LHCN-M2 (cell line): Measurements from ENCODE around the gene FOXP1. TPM values are rescaled to one million over a fixed set of nuclear protein-coding genes. Genes with fewer than 3 reads are reported as not detected.

ENCODE experiments used
- DNase-seq: peaks from one replicate; pipeline ENCODE4 v3.0.0-alpha.2; 2012; ENCODE audit warnings: low read depth
- total RNA-seq: library from RNA; depleted of rRNA; stranded (reverse); fragments of >200 nt; gene quantifications from 2 replicates; pipeline ENCODE4 v1.2.3, GENCODE V29; 2014

Gene FOXP1
- total RNA-seq, 1 experiment from 2014 or later = 18.2 TPM

DNA sequence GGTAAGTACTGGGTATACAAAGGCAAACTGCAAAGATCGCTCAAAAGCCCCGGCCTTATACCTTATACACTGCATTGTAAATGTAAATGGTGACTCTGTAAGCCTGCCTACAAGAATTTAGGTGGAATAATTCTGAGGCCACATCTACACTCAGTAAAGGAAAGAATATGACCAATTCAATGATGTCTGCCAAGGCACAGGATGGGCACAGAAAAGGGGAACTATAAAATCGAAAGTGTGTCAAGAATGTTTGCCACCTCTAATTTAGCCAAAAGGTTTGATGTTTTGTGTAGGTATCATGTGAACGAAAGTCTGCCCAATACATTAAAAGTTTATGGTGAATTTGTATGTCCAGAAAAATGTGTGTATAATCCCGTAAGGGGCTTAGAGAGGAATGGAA lies 96.1 kb downstream of the FOXP1 start:
- DNase-seq = no peak

DNA sequence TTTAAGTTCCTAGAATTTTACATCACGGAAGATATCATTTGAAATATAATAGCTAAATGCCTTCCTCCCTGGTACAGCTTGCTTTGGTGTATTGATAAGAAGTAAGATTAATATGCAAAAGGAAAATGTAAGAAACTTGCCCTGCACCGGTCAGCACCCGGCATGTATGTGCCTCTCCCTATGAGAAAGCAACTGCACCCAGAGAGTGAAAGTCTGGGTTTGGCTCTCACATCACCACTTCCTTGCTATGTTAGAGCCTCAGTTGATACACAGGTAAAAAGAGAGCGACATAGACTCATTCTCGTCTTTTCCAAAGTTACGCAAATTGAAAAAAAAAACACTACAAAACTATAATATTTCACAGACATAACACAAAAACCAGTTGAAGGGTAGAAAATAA lies 96.7 kb downstream of the FOXP1 start:
- no peak for DNase-seq

DNA sequence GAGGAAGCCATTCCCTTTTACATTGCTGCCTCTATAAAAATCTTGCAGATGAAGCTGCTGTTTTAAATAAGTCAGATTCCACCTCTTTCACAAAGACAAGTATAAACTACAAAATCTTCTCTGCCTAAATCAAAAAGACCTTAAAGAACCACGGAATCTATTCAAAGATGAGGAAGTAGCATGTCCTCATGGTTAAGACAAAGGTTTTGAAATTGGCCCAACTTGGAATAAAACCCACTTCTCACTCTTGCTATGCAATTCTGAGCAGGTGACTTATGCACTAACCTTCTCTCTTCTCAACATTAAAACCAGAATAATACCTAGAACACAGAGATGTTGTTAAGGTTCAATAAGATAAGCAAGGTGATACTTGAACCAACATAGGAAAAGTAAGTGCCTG lies 97.6 kb downstream of the FOXP1 start:
- DNase-seq = no peak

DNA sequence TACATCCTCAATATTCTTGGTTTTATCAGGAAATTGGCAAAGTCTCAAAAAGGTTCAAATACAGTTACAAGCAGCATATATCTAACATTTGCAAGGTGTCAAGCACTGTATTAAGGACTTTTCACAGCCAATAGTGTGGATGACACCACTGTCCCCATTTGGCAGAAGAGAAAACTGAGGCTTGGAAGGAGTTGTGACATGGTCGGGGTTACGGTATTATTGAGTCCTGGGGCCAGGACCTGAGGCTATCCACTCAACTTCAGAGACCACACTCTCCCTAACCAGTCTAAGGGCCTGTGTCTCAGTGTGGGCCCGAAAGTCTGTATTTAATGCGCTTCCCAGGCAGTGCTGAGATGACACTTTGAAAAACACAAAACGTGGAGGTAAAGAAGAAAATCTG lies 99.1 kb downstream of the FOXP1 start:
- no peak for DNase-seq

DNA sequence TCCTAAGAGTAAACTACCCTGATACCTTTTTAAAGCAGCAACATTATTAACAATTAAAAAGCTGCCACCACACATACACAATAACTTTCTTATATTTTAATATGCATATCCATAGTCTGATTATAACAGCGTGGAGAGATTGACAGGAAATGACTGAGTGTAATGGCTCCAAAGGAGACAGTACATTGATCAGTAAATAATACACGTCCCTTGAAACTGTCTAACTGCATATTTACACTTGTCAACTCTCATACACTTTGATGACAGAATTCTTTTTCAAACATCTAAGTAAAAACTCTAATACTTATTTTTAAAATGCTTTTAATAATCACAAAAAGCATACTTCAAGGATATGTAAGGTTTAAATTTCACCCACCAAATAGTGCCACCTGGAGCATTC lies 99.5 kb downstream of the FOXP1 start:
- no peak for DNase-seq

DNA sequence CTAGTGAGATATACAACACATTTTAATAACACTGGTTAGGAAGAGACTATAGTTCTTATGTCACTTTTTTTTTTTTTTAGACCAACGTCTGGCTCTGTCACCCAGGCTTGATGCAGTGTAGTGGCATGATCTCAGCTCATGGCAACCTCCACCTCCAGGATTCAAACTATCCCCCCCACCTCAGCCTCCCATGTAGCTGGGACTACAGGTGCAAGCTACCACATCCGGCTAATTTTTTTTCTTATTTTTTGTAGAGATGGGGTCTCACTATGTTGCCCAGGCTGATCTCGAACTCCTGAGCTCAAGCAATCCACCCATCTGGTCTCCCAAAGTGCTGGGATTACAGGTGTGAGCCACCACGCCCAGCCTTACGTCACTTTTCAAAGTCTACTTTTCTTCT lies 100.8 kb downstream of the FOXP1 start:
- no peak for DNase-seq

DNA sequence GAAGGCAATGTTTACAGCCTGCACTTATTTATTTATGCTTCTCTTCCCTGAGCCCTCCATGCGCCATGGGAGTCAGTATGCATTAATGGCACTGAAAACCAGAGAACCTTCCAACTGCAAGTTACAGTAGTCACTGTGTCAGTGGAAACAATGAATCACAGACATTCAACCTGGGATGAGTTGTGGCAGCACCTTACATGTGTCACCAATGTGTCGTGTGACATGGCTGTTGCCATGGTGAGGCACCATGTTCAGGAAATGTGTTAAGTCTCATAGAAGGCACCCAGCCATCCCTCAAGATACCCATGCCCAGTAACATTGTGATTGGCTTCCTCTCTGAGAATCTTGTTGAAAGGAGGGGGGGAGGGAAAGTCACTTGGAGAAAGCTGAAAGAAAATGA lies 105.0 kb downstream of the FOXP1 start:
- DNase-seq = no peak

DNA sequence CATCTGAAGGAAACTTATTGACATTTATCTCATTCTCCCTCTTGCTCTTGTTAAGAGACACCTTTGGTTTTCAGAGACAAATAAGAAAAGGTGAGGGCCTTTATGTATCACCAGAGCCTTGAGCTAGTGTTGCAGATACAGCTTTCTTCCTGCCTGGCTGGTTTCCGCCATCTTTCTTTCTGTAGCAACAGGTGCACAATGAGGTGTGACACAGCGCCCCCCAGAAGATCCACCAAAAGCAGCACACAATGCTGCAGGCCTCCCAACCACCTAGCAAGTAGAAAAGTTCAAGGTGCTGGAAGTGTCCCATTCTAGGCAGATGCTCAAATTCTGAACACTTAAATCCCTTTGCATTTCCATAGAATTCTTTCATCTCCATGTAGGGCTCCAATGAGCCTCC lies 106.6 kb downstream of the FOXP1 start:
- DNase-seq = no peak

DNA sequence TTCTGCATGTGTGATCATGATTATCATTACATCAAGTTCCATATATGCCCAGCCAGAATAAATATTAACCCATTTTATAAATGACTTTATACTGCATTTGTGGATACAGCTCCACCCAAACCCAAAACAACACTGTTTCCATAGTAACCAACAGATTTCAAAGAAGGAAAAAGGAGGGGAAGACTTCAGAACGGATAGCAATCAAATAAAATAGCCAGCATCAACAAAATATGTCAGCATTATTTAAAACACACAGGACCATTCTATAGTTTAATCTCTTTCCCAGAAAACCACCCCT lies 114.4 kb downstream of the FOXP1 start:
- no peak for DNase-seq

DNA sequence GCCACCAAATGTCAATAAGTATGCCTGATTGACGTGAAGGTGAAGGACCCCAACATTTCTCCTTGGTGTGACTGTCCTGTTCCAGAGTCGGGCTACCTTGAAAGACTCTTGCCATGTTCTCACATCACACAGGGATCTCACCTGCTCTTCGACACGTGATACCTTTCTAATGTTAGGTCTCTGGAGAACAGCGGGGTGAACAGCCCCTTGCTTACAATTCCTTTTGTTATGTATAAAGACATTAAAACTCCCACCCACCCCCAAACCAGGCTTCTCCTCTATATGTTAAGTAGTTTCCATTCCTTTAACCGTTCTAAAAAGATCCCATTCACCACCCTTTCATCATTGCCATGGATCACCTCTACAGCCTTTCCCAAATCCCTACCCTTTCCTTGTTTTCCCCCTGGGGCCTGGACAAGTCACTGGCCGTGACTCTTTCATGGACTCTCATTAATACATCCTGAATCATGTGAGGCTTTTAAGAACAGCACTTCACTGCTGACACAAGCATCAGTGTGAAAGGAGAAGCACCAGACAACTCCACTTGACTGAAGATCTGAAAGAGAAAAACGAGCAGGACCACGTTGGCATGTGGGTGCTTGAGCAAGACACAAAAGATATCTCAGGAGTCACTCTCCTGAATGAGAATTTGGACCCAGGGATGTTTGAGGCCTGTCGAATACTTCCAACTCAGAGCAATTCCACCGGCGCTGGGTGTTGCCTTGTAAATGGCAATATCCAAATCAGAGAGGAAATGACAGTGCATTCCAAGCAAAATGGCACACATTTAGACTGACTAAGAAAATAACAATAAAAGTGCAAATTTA lies 115.0 kb downstream of the FOXP1 start:
- no peak for DNase-seq

DNA sequence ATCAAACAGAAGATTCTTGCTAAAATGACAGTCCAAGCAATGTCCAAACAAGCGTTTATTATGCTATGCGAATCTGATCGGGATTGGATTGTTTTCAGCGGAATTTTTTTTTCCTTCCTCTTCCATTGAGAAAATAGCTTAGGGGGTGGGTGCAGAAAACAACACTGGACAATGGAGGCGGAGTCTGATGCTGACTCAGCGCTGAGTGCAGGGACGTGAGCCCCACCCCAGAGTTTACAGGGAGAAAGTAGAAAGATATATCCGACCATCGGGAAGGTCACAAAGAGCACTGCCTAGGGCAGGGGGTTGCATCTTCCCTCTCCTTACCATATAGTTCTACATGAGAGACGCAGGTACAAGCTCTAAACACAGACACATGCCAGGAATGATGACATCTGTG lies 117.0 kb downstream of the FOXP1 start:
- DNase-seq = peak; percentile 38

DNA sequence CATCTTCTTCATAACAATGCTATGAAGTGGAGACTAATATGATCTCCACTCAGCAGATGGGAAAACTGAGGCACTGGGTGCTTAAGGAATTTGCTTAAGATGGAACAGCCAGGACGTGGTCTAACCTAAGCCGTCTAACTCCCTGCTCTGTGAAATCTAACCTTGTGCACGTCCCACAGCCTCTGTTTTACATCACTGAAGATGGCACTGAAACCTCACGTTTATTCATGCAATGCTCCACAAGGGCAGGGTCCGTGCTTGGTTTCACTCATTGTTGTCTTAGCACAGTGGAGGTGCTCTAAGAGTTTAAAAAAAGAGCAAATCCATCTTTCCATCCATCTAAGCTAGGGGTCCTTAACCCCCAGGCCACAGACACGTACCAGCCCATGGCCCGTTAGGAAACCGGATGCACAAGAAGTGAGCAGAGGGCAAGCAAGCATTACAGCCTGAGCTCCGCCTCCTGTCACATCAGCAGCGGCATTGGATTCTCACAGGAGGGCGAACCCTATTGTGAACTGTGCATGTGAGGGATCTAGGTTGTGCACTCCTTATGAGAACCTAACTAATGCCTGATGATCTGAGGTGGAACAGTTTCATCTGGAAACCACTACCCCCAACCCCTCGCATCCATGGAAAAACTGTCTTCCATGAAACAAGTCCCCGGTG lies 118.0 kb downstream of the FOXP1 start:
- DNase-seq = no peak

DNA sequence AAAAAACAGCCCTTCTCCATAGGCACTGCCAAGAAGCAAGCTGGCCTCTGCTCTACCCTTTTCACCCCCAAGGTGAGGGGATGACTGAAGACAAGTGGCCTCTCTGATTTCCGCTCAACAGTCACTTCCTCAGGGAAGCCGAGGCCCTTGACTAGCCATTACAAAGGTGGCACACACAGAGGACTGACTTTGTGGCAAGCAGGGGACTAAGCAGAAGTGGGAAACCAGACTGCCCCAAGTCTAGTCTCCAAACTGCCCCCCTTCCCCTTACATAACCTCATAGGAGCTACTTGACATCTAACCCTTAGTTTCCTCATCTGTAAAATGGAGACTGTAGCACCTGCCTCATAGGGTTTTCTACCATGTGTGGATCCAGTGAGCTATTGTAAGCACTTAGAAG lies 118.9 kb downstream of the FOXP1 start:
- no peak for DNase-seq

DNA sequence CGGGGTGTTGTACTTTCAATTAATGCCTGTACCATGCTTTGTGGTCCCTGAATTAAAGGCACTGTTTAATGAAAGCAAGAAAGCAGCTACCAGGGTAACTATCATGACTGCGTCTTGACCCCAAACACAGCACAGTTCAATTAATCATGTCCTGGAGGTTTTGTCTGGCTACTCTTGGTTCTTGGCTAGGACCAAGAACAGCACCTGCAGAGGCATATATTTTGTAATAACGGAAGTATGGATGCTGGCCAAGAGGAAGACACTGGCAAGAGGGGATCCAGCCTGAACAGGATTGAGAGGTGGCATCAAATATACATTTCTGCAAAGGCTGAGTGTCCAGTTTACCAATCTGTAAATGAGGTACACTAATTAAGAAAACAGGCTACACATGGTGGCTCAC lies 119.9 kb downstream of the FOXP1 start:
- no peak for DNase-seq

DNA sequence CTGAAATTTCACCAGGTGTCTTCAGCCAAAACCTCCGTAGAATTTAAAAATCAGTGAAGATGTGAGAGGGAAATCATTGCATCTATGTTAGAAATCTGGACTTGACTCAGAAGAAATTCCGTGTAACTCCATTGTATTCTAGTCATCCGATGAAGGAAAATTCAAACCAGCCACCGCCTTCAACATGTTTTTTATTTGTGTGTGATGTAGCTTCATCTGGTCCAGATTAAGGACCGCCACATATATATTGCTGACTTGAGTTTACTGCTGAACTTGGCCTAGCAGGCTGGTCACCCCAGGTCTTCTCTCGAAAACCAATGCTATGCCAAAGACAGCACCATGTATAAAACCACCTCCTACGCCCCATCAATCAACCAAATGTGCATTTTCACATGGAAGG lies 120.9 kb downstream of the FOXP1 start:
- DNase-seq = no peak

DNA sequence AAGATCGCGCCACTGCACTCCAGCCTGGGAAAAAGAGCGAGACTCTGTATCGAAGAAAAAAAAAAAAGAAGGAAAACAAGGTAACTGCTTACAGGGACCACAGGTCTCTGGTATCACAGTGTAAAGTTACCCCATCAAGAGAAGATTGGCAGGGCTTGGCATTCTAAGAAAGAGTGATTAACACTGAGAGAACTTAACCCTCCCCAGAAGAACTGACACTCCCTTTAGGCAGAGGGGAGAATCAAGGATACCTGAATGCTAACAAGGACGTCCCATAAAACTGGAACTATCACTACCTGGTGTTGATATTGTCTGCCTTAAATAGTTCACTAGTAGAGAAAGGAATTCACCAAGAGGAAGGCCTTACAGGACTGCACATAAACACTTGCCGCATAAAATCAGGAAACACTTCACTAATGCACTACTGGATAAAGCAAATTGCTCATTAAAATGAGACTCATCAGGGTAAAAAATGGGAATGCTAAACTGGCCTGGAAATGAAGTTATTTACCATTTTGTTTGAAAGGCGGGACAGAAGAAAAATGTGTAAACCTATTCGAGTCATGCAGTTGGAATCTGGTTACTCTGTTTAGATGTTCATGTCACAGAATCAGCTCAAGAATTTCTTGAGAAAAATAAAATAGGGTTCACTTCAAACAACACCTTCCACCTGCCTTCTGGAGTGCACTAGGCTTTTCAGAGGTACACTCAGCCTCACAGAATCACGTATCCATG lies 121.6 kb downstream of the FOXP1 start:
- peak; percentile 12 for DNase-seq

DNA sequence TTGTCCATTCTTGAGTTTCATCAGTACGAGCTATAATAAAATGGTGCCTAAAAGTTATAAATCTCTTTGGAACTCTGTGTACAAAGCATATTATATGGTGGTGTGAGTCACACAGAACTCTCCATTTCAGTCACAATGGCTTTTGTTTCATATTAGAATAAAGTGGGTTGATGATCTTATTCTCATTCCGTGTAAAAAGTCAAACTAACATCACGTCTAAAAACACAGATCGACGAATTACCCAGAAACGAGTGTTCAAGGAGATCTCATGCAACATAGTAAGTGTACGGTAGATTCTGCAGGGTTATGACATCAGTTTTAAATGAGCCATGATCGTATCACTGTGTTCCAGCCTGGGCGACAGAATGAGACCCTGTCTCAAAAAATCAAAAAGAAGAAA lies 122.4 kb downstream of the FOXP1 start:
- DNase-seq = peak; percentile 13

DNA sequence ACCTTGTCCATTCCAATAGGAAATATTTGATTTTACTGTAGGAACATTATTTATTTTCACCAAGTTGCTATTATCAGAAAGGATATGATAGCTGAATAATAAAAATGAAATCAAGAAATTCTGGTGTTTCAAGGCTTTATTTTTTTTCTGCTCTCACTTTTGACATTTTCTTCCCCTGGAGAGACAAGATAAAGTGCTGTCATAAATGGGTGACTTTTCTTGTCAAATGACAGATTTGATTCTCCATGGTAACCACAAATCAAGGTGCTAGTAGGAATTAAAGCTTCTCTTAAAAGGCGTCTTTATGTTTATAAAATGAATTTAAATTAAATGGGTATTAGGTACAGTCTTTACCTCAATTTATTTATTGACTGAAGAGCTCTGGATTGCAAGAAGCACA lies 124.6 kb downstream of the FOXP1 start:
- DNase-seq = no peak

DNA sequence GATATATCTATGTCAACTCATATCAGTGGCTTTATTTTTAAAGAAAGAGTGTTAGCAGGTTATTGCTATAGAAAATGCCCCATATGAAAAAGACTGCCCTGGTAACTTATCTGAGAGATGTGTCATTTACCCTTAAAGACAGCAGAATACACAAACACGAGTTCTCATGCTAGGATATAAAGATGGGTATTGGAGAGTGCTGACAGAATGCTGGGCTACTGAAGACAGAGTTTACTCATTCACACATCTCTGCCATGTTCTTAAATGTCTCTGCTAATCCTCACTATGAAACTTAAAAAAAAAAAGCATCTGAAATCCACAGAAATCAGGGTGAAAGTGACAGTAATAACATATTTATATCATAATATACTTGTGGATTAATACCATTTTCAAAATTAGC lies 126.7 kb downstream of the FOXP1 start:
- DNase-seq = no peak

DNA sequence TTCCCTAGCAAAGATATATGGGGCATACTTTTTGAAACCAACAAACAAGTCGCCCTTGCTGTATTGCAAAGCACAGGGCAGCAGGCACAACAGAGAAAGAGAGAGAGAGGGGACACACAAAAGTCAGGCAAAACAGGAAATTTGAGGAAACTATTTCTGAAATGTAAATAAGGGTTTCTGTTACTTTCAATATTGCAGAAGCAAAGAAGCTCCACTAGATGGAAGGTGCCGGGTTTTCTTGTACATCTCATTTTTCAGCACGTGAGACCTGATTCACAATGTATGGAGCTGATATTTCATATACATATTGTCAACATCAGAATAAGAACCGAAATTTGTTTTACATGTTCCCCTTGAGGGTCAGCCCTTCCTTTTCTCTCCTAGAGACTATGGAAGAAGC lies 127.4 kb downstream of the FOXP1 start:
- no peak for DNase-seq

DNA sequence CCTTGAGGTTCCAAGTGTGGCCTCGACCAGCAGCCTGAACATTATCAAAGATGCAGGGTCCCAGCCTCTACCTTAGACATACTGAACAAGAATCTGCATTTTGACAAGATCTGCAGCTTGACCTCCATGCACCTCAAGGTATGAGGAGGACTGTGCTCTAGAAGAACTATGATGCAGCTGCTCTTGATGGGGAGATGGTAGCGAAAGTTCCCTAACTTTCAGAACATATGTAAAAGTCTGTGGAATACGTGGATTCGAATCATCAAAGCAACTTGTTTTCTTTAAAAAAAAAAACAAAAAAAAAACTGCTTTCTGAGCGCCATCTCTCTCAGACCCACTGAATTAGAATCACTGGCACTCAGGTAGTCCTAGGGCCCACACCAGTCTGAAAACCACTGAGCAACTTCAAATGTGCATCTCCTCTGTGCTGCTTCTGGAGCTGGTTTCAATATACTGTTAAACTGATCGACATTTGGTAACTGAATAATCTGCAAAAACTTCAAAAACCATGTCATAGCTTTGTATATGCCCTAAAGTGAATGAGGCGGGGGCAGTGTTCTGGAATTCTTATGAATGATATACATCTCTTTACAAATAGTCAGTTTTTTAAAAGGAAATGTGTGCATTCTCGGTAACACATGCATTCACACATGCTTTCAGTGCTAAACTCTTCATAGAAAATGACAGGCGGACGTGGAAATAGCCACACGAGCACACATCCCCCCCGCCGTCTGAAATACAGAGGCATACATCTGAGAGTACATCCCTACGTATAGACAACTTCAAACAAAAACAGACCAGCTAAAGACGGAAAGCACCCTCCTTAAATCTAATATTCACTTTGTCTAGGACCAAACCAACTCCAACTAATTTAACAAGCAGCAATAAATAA lies 128.8 kb downstream of the FOXP1 start:
- DNase-seq = no peak
